Upper lobe of left lung (tissue), 6 donors: Measurements from ENCODE around the gene CYP2E1. TPM values are rescaled to one million over a fixed set of nuclear protein-coding genes. Genes with fewer than 3 reads are reported as not detected.
"Not testable (repeated sequence)": the region's sequence is repeated elsewhere in the genome, so short reads cannot be mapped to it uniquely, and the experiment has no call there.

ENCODE experiments used
- ATAC-seq, 2 donors: fragments of 200-7000 bp; cut with Tn5 transposase; one replicate each; pipeline ENCODE4 v1.9.1; 2022; ENCODE audit warnings: mild to moderate bottlenecking in 2 of 2, moderate library complexity in 2 of 2; ENCODE audit not compliant: low FRiP score in 2 of 2
- DNase-seq, 2 donors: peaks; one replicate each; pipeline ENCODE4 v3.0.0-alpha.2; 2019 to 2020
- H3K27ac ChIP-seq, 4 donors: fragments of 200-600 bp; sonication (generic); one replicate each; pipeline ENCODE4 v1.5.1; 2016 to 2019
- H3K27me3 ChIP-seq, 4 donors: fragments of 200-600 bp; sonication (generic); one replicate each; pipeline ENCODE4 v1.5.1; 2017 to 2019
- H3K36me3 ChIP-seq, 4 donors: fragments of 200-600 bp; sonication (generic); one replicate each; pipeline ENCODE4 v1.5.1; 2016 to 2019
- H3K4me1 ChIP-seq, 4 donors: fragments of 200-600 bp; sonication (generic); one replicate each; pipeline ENCODE4 v1.5.1; 2018 to 2019
- H3K4me3 ChIP-seq, 4 donors: fragments of 200-600 bp; sonication (generic); one replicate each; pipeline ENCODE4 v1.5.1; 2017 to 2019; ENCODE audit warnings: mild to moderate bottlenecking in 2 of 4, moderate library complexity in 1 of 4
- H3K9me3 ChIP-seq, 4 donors: fragments of 200-600 bp; sonication (generic); one replicate each; pipeline ENCODE4 v1.5.1; 2018 to 2019
- CTCF ChIP-seq, 6 experiments: fragments of 450-650 bp in 4 of 6; fragments of 200-600 bp in 2 of 6; sonication (generic) in 2 of 6; IDR thresholded peaks; one replicate each; pipeline ENCODE4 v1.5.1; 2016 to 2019; ENCODE audit warnings: antibody characterized with exemption in 6 of 6
- EP300 ChIP-seq, 4 donors: sonication (generic); formaldehyde crosslinking; IDR thresholded peaks; one replicate each; pipeline ENCODE4 v1.5.1; 2017; ENCODE audit warnings: antibody characterized with exemption in 4 of 4, control low read depth in 2 of 4
- POLR2A ChIP-seq, 4 donors: fragments of 450-650 bp; IDR thresholded peaks; one replicate each; pipeline ENCODE4 v1.5.1; 2016 to 2017; ENCODE audit warnings: antibody characterized with exemption in 4 of 4, mild to moderate bottlenecking in 2 of 4
- POLR2AphosphoS5 ChIP-seq, 2 donors: sonication (generic); formaldehyde crosslinking; IDR thresholded peaks; one replicate each; pipeline ENCODE4 v1.5.1; 2017; ENCODE audit warnings: antibody characterized with exemption in 2 of 2
- WGBS, 2 donors: methylation state at CpG; one replicate each; pipeline ENCODE4 v1.1.5; 2017 to 2018; 5-methylcytosine and 5-hydroxymethylcytosine counted together
- total RNA-seq, 6 donors: library from RNA; depleted of rRNA in 4 of 6; stranded (reverse); fragments of >200 nt in 4 of 6; gene quantifications; one replicate each; pipeline versions ENCODE4 v1.1.0 to v1.2.1, GENCODE V29; 2016 to 2021
- donor health status: DM: no; HTN: no; CAD: no; lungs with moderate emphysema.
- donor health status: DM: no; HTN: yes; CAD: no; lungs with severe emphysema.

CYP2E1 gene
- total RNA-seq, 6 donors from 2014 or later: 0.91 to 17.8 (median 1.6) TPM; not detected in 2

- Histone ChIP-seq H3K9me3 (no peaks in the 10 kb centered on the region), H3K4me1 (peaks cover 0 to 5% (median 2%) of the 10 kb centered on the region in 4 donors), H3K36me3 (no peaks in the 10 kb centered on the region), H3K4me3 (no peak overlapping the region), H3K27ac (no peak overlapping the region), H3K27me3 (peaks cover 0 to 9% (median 3%) of the 10 kb centered on the region in 4 donors)
- ATAC-seq (no peak), DNase-seq (peak in 1 of 2 donors; percentile 54)
- TF ChIP-seq EP300 (IDR thresholded peaks at IDR 0.05): no peak
- no peak for TF ChIP-seq CTCF (IDR thresholded peaks at IDR 0.05)
- TF ChIP-seq POLR2AphosphoS5 (IDR thresholded peaks at IDR 0.05): no peak
- TF ChIP-seq POLR2A (IDR thresholded peaks at IDR 0.05): no peak
- WGBS, 2 donors: 79 to 80% methylated on average over 4 to 7 of the region's 7 CpGs
Measured at GRCh38 chr10:133534417-133534816, 7.3 kb downstream of the CYP2E1 start.

DNA sequence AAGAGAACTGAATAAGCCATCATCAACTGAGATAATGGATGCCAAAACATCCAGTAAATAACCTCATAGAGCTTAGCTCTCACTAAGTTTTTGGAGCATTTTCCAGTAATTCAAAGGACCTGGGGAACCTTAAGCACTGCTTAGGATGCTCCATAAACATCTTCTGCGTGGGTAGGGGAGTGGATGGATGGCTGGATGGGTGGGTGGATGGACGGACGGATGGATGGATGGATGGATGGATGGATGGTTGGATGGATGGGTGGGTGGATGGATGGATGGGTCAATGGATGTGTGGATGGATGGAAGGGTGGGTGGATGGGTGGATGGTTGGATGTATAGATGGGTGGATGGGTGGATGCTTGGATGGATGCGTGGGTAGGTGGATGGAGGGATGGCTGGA, 9.0 kb downstream of the CYP2E1 start:
- no peak for ATAC-seq
- WGBS, 2 donors: 52 to 70% methylated on average over 4 of the region's 4 CpGs

GRCh38 chr10:133537546-133538545, 10.7 kb downstream of the CYP2E1 start:
- 62 to 81% methylated on average over 4 of the region's 4 CpGs for WGBS, 2 donors
- no peak overlapping the region for H3K27ac ChIP-seq
- H3K9me3 ChIP-seq: no peaks in the 10 kb centered on the region
- no peak for TF ChIP-seq POLR2AphosphoS5 (IDR thresholded peaks at IDR 0.05)
- no peak for TF ChIP-seq POLR2A (IDR thresholded peaks at IDR 0.05)
- TF ChIP-seq CTCF (IDR thresholded peaks at IDR 0.05): no peak
- no peak for TF ChIP-seq EP300 (IDR thresholded peaks at IDR 0.05)
- ATAC-seq: no peak
- no peaks in the 10 kb centered on the region for H3K36me3 ChIP-seq
- H3K27me3 ChIP-seq: no peaks in the 10 kb centered on the region
- H3K4me1 ChIP-seq: no peaks in the 10 kb centered on the region
- H3K4me3 ChIP-seq: no peak overlapping the region
- no peak for DNase-seq

More for the DNA sequence above, 9.0 kb downstream of the CYP2E1 start:
- H3K36me3 ChIP-seq: no peaks in the 10 kb centered on the region
- no peaks in the 10 kb centered on the region for H3K4me1 ChIP-seq
- H3K27ac ChIP-seq: no peak overlapping the region
- no peaks in the 10 kb centered on the region for H3K27me3 ChIP-seq
- H3K4me3 ChIP-seq: no peak overlapping the region
- no peak for DNase-seq
- no peak for TF ChIP-seq POLR2A (IDR thresholded peaks at IDR 0.05)
- no peak for TF ChIP-seq POLR2AphosphoS5 (IDR thresholded peaks at IDR 0.05)
- TF ChIP-seq CTCF (IDR thresholded peaks at IDR 0.05): no peak
- no peak for TF ChIP-seq EP300 (IDR thresholded peaks at IDR 0.05)
- H3K9me3 ChIP-seq: no peaks in the 10 kb centered on the region

- not testable (repeated sequence) for H3K4me3 ChIP-seq, H3K36me3 ChIP-seq, H3K27me3 ChIP-seq, H3K9me3 ChIP-seq, ATAC-seq, H3K27ac ChIP-seq, DNase-seq, H3K4me1 ChIP-seq
- 49 to 80% methylated on average over 5 to 6 of the region's 6 CpGs for WGBS, 2 donors
Measured at GRCh38 chr10:133541441-133541975, 14.3 kb downstream of the CYP2E1 start.

GRCh38 chr10:133544506-133544905, 17.3 kb downstream of the CYP2E1 start:
- H3K9me3 ChIP-seq: peaks cover 3 to 13% (median 9%) of the 10 kb centered on the region in 4 donors
- H3K27me3 ChIP-seq: no peaks in the 10 kb centered on the region
- ATAC-seq: no peak
- H3K4me1 ChIP-seq: no peaks in the 10 kb centered on the region
- WGBS, 2 donors: 69 to 71% methylated on average over 1 of the region's 1 CpG
- no peaks in the 10 kb centered on the region for H3K36me3 ChIP-seq
- TF ChIP-seq EP300 (IDR thresholded peaks at IDR 0.05): no peak
- H3K4me3 ChIP-seq: no peak overlapping the region
- H3K27ac ChIP-seq: no peak overlapping the region
- no peak for DNase-seq
